HG02973 (cell line): Measurements from ENCODE around the gene SPRR2A.
"Not testable (repeated sequence)": the region's sequence is repeated elsewhere in the genome, so short reads cannot be mapped to it uniquely, and the experiment has no call there.

Experiments
- ATAC-seq: cut with Tn5 transposase; IDR thresholded peaks from one replicate; pipeline ENCODE4 v1.9.1; 2021; ENCODE audit warnings: moderate library complexity; ENCODE audit not compliant: unreplicated experiment

The SPRR2A gene

GRCh38 chr1:153057375-153057774 is at the start of gene SPRR2A:
Gene SPRR2A, minus strand, starts transcription at chr1:153057512. Its CDS starts 777 bp downstream, at chr1:153056735.
- ATAC-seq, result no peak

GRCh38 chr1:153100245-153100644 is 42.9 kb upstream of the SPRR2A start:
- no peak for ATAC-seq

DNA sequence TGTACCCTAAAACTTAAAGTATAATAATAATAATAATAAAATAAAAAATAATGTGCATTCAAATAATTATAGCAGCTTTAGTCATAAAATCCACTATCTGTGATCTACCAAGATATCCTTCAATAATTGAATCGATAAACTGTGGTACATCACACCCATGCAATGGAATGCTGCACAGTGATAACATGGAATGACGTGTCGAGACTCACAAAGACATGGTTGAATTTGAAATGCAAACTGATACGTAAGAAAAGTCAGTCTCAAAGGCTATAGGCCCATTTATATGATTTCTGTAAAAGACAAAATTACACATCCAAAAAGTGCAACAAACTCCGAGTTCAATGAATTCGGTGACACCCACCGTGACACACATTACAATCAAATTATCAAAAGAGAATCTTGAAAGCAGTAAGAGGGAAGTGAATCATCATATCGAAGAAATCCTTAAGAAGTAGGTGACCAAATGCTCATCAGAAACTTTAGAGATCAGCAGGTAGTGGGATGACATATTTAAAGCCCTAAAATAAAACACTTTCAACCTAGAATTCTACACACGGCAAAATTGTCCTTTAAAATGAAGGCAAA is 42.2 kb upstream of the SPRR2A start:
- ATAC-seq, result no peak

GRCh38 chr1:153095764-153096163 is 38.5 kb upstream of the SPRR2A start:
- ATAC-seq, result no peak

DNA sequence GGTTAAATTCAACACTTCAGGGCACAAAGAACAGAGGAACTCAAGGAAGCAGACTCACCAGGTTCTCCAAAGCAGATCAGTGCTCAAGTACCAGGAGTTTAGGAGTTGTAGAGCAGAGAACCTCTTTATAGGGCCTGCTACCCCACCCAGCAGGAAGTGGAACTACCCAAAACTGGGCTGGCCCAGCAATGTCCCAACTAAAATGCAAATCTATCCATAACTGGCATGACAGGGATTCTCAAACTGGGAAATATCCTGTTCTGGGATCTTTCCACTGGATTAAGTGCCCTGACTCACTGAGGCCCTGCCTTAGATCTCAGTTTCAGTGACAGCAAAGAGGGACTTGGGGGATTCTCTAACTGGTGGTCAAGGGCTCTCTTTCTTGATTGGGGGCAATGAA is 37.1 kb upstream of the SPRR2A start, which contains the start of gene SPRR2E:
TSS of gene SPRR2E (minus strand) at position 101 of the 400 bp plus-strand sequence. CDS start 775 bp downstream, outside the sequence.
- ATAC-seq, result no peak

DNA sequence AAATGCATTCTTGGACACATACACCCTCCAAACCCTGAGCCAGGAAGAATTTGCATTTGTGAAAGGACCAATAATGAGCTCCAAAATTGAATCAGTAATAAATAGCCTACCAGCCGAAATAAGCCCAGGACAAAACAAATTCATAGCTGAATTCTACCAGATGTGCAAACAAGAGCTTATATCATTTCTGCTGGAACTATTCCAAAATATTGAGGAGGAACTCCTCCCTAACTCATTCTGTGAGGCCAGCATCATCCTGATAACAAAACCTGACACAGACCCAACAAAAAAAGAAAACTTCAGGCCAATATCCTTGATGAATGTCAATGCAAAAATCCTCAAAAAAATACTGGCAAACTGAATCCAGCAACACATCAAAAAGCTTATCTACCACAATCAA is 30.3 kb upstream of the SPRR2A start:
- ATAC-seq, result no peak

- ATAC-seq, result no peak
Measured at GRCh38 chr1:153081736-153082135, 24.4 kb upstream of the SPRR2A start.

- no peak for ATAC-seq
Measured at GRCh38 chr1:153072806-153073726, 15.8 kb upstream of the SPRR2A start.

DNA sequence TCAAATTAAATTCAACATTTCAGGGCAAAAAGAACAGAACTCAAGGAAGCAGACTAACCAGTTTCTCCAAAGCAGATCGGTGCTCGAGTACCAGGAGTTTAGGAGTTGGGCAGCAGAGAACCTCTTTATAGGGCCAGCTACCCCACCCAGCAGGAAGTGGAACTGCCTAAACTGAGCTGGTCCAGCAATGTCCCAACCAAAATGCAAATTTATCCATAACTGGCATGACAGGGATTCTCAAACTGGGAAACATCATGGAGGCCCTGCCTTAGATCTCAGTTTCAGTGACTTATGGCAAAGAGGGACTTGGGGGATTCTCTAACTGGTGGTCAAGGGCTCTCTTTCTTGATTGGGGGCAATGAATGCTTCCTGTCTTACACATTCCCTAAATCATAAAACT is 14.2 kb upstream of the SPRR2A start, which contains the start of gene SPRR2B:
TSS of gene SPRR2B (minus strand) at position 101 of the 400 bp plus-strand sequence. CDS start 772 bp downstream, outside the sequence.
- ATAC-seq, result no peak

DNA sequence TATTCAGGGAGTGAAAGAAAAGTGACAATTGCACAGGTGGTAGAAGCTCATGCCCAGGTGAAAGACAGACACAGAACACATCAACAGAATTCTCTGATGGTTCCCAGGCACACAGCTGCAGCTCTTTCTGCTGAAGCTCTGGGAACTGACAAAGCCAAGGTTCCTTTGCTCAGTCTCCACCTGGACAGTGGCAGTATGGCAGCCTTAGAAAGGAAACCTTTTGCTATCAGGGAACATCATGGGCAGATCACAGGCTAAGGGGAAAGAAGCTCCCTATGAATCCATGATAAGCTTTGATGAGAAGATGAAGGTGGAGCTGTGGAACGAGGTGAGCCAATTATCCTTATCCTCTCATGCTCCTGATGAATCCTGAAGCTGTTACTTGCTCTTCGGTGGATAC is 12.9 kb upstream of the SPRR2A start:
- no peak for ATAC-seq

DNA sequence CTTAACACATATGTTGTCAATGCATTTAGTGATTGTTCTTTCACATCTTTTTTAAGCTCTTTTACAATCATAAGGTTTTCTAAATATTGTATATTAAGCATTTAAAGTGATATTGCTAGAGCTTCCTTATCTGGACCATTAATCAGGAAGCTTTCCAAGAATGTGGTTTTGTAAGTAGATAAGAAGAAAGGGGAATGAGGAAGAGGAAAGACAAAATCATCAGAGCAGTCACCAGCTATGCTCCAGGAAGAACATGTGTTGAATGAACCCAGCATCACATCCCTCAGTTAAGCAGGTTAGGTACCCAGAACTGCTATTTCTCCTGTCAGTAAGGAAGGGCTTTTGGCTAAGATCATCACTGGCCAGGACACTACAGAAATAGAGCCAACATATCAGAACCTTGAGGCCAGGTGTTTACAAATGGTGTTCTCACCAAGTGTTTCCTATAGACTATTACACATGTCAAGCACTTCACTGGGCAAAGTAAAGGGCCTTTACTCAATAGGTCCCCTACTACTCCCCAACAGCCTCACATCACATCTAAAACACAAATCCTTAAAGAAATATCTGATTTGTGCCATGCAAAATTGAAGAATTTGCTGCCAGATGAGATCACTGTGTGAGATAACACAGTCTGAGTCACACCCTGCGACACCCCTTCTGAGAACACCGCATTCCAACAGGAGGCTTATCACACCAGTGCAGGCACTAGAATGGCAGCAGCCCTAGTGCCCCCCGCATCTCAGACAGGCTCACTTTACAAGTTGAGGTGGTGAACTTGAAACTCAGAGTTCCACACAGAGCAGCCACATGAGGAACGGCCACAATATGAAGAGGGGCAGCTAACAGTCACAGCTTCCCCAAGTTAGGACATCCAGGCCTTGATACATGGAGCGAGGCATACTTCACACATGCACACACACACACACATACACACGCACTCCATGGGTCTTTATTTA is 1.8 kb upstream of the SPRR2A start:
- ATAC-seq, result no peak

- no peak for ATAC-seq
Measured at GRCh38 chr1:153058154-153058553, 842 bp upstream of the SPRR2A start.

GRCh38 chr1:153056111-153056510 is 1.2 kb downstream of the SPRR2A start:
- not testable (repeated sequence) for ATAC-seq

- no peak for ATAC-seq
Measured at GRCh38 chr1:153049211-153049610, 8.1 kb downstream of the SPRR2A start.

DNA sequence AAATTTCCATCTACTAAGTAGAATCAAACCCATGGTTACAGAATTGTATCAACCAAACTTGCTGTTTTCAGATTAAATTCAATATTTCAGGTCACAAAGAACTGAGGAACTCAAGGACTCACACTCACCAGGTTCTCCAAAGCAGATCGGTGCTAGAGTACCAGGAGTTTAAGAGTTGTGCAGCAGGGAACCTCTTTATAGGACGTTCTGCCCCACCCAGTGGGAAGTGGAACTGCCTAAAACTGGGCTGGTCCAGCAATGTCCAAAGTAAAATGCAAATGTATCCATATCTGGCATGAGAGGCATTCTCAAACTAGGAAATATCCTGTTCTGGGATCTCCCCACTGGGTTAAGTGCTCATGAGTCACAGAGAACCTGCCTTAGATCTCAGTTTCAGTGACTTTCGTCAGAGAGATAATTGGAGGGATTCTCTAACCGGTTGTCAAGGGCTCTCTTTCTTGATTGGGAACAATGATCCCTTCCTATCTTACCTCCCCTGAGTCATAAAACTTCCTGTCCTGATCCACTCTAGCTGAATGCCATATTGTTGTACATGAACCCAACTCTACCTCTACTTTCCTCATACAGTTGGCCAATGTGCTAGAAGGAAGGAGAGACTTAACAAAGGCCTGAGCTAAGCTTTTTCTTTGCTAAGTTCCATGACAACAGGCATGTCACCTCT is 16.2 kb downstream of the SPRR2A start, which contains the start of gene SPRR2D:
TSS of gene SPRR2D (minus strand) at position 171 of the 682 bp plus-strand sequence. CDS start 774 bp downstream, outside the sequence.
- ATAC-seq, result no peak

DNA sequence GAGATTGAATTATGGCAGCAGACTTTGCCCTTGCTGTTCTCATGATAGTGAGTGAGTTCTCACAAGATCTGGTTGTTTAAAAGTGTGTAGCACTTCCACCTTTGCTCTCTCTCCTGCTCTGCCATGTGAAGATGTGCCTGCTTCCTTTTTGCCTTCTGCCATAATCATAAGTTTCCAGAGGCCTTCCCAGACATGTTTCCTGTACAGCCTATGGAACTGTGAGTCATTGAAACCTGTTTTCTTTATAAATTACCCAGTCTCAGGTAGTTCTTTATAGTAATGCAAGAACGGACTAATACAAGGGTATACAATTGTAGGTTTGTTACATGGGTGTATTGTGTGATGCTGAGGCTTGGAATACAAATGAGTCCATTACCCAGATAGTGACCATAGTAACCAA is 22.1 kb downstream of the SPRR2A start:
- ATAC-seq, result no peak

DNA sequence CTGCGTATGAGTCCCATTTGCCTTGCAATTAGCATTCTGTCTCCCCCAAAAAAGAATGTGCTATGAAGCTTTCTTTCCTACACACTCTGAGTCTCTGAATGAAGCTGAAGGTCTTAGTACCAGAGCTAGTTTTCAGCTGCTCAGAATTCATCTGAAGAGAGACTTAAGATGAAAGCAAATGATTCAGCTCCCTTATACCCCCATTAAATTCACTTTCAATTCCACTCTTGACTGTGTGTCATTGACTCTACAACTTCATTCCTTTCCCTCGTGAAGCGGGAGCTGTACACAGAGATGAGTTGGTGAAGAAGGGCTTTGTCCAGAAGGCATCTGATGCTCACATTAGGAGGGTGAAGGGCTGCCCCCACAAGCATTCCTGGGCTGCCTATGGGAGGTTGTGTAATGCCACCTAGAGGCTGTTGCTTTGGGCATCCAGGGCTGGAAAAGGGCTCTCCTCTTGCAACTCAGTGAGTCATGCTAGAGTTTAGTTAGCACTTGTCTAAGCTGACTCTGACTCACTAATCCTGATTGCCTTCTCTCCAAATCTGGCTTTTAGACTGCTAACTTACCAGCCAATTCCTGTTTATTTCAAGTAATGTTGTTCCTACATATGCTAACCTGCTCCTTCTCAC is 24.5 kb downstream of the SPRR2A start:
- ATAC-seq, result no peak

DNA sequence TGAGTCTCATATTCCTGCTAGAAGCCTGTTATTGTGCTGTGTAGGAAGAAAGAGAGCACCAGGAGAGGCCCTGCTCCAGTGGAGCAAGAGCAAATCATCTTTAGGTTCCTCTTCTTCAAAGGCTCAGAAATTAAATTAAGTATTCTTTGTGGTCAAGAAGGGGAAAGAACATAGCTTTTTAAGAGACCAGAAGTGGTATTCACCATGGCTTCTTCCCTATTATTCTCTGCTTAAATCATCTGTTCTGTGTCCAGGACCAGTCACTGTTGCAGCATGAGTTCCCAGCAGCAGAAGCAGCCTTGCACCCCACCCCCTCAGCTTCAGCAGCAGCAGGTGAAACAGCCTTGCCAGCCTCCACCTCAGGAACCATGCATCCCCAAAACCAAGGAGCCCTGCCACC is 25.2 kb downstream of the SPRR2A start:
- no peak for ATAC-seq

GRCh38 chr1:153030895-153031294 is 26.4 kb downstream of the SPRR2A start, which contains the start of gene SPRR1B:
Gene SPRR1B, plus strand, starts transcription at chr1:153031203. Its CDS starts 1,143 bp downstream, at chr1:153032346.
- ATAC-seq, result no peak

GRCh38 chr1:153028766-153029165 is 28.5 kb downstream of the SPRR2A start:
- ATAC-seq, result no peak
